Endothelial cell of umbilical vein (primary cell): ENCODE data around the gene GRID2IP. TPM values are rescaled to one million over a fixed set of nuclear protein-coding genes. Genes with fewer than 3 reads are reported as not detected.

Source experiments
- BruUV-seq: library from RNA; stranded (reverse); fragments of 400-500 nt; replicated peaks from 2 replicates; lab custom pipeline; 2021; lab: Mats Ljungman, UMichigan
- CTCF ChIA-PET: fragments of 300-600, 350-600 bp; sonication (Branson Sonifier 250); formaldehyde crosslinking; loops from one replicate; lab custom pipeline; 2021; ENCODE audit warnings: antibody characterized with exemption, inconsistent platforms; lab: Charles Lee
- POLR2A ChIA-PET: fragments of 300-600, 350-600 bp; sonication (Branson Sonifier 250); formaldehyde crosslinking; loops from one replicate; lab custom pipeline; 2021; ENCODE audit warnings: antibody characterized with exemption, inconsistent platforms; lab: Charles Lee
- DNase-seq: peaks from one replicate; pipeline ENCODE4 v3.0.0-alpha.2; 2011; ENCODE audit warnings: low read depth, low spot score
- FAIRE-seq: peaks from 2 replicates; lab custom pipeline; 2011; peaks lifted over from hg19 to GRCh38; lab: Jason Lieb, UNC
- H2AFZ ChIP-seq: 2 replicates; pipeline ENCODE4 v1.6.0; 2012; ENCODE audit warnings: low read depth, low read length, control low read depth, inconsistent platforms
- H3K27ac ChIP-seq: 2 replicates; pipeline ENCODE4 v1.5.1; 2011; ENCODE audit warnings: low read depth, mild to moderate bottlenecking, control low read depth, low read length, moderate library complexity; ENCODE audit not compliant: insufficient read depth
- H3K27me3 ChIP-seq, 2 experiments: 2 replicates each; pipeline versions ENCODE4 v1.6.0 to v1.6.1; 2011; ENCODE audit warnings: low read length in 2 of 2, mixed read lengths in 1 of 2; ENCODE audit not compliant: control insufficient read depth in 2 of 2, insufficient read depth in 2 of 2
- H3K36me3 ChIP-seq, 2 experiments: 2 replicates in 1 of 2; 3 replicates in 1 of 2; pipeline ENCODE4 v1.5.1; 2011; ENCODE audit warnings: low read length in 2 of 2, mild to moderate bottlenecking in 1 of 2, moderate library complexity in 1 of 2; ENCODE audit not compliant: control insufficient read depth in 2 of 2, insufficient read depth in 2 of 2; ENCODE audit errors: extremely low read depth in 1 of 2
- H3K4me1 ChIP-seq: 3 replicates; pipeline ENCODE4 v1.5.1; 2011; ENCODE audit warnings: mild to moderate bottlenecking, low read length; ENCODE audit not compliant: control insufficient read depth, insufficient read depth; ENCODE audit errors: extremely low read depth
- H3K4me2 ChIP-seq: 2 replicates; pipeline ENCODE4 v1.6.1; 2011; ENCODE audit warnings: low read length, control low read depth, mixed read lengths; ENCODE audit not compliant: insufficient read depth
- H3K4me3 ChIP-seq, 3 experiments: fragments of 200-600 bp in 1 of 3; sonication (generic), shearing (Covaris generic) in 1 of 3; replicated peaks in 1 of 3; 2 replicates each; pipeline ENCODE4 v1.5.1; 2011 to 2016; ENCODE audit warnings: control low read depth in 3 of 3, low read length in 3 of 3, mild to moderate bottlenecking in 2 of 3, inconsistent platforms in 1 of 3, low read depth in 1 of 3, moderate library complexity in 1 of 3; ENCODE audit not compliant: insufficient read depth in 1 of 3
- H3K79me2 ChIP-seq: 2 replicates; pipeline ENCODE4 v1.6.0; 2012; ENCODE audit warnings: low read length, inconsistent platforms; ENCODE audit not compliant: control insufficient read depth, insufficient read depth
- H3K9ac ChIP-seq: replicated peaks from 2 replicates; pipeline ENCODE3; 2011; ENCODE audit warnings: low read length, control low read depth; ENCODE audit not compliant: insufficient read depth; ENCODE audit errors: extremely low read depth
- H3K9me1 ChIP-seq: replicated peaks from 3 replicates; pipeline ENCODE4 v1.6.0; 2011; ENCODE audit warnings: mild to moderate bottlenecking, low read length; ENCODE audit not compliant: control insufficient read depth, insufficient read depth; ENCODE audit errors: extremely low read depth
- H3K9me3 ChIP-seq: replicated peaks from 2 replicates; pipeline ENCODE4 v1.5.1; 2012; ENCODE audit warnings: low read length, inconsistent platforms; ENCODE audit not compliant: control insufficient read depth, insufficient read depth
- H4K20me1 ChIP-seq: replicated peaks from 2 replicates; pipeline ENCODE3; 2011; ENCODE audit warnings: mild to moderate bottlenecking, low read length; ENCODE audit not compliant: control insufficient read depth, insufficient read depth; ENCODE audit errors: extremely low read depth
- EZH2 ChIP-seq: IDR thresholded peaks from 2 replicates; pipeline ENCODE4 v1.6.1; 2012; ENCODE audit warnings: borderline replicate concordance, low read depth, mild to moderate bottlenecking, moderate library complexity, low read length, inconsistent platforms; ENCODE audit not compliant: severe bottlenecking
- FOS ChIP-seq: IDR thresholded peaks from 2 replicates; pipeline ENCODE4 v1.6.1; 2011; ENCODE audit warnings: mild to moderate bottlenecking, low read length, moderate library complexity, borderline replicate concordance; ENCODE audit not compliant: insufficient read depth
- GATA2 ChIP-seq: IDR thresholded peaks from 2 replicates; pipeline ENCODE4 v1.7.0; 2011; ENCODE audit warnings: low read depth, mild to moderate bottlenecking, moderate library complexity, mixed read lengths, low read length; ENCODE audit not compliant: insufficient read length, insufficient read depth
- JUN ChIP-seq: IDR thresholded peaks from 2 replicates; pipeline ENCODE4 v1.6.1; 2011; ENCODE audit warnings: borderline replicate concordance, low read depth; ENCODE audit not compliant: insufficient read length, insufficient read depth
- MYC ChIP-seq: IDR thresholded peaks from one replicate; pipeline ENCODE4 v1.6.1; 2011; ENCODE audit warnings: mild to moderate bottlenecking, low read depth, low read length
- POLR2A ChIP-seq: IDR thresholded peaks from 2 replicates; pipeline ENCODE4 v1.6.1; 2012; ENCODE audit warnings: low read depth, mild to moderate bottlenecking, control low read depth, low read length
- POLR2AphosphoS5 ChIP-seq: IDR thresholded peaks from 2 replicates; pipeline ENCODE4 v1.6.1; 2012; ENCODE audit warnings: low read depth, mild to moderate bottlenecking, control low read depth, low read length, moderate library complexity; ENCODE audit not compliant: insufficient read depth
- dilution Hi-C: fragments of 300-500 bp; cut with MboI; formaldehyde crosslinking; loops from one replicate; pipeline ENCODE4 v1.15.0; 2019; ENCODE audit warnings: low sequenced_read_pairs; ENCODE audit not compliant: extremely low pct_ligation_motif_present
- intact Hi-C: fragments of 100-400 bp; cut with micrococcal nuclease; formaldehyde crosslinking; loops from one replicate; pipeline ENCODE4 v1.10.0; 2022
- polyA plus RNA-seq, 4 experiments: library from polyadenylated mRNA; depleted of rRNA in 3 of 4; stranded (reverse) in 3 of 4; unstranded in 1 of 4; fragments of >200 nt; gene quantifications; 2 replicates each; pipeline versions ENCODE4 v1.2.1 to v1.2.3, GENCODE V29; 2011 to 2012; ENCODE audit warnings: missing spikeins in 1 of 4
- total RNA-seq: library from RNA; stranded (reverse); gene quantifications from 2 replicates; pipeline ENCODE4 v1.2.3, GENCODE V29; 2021
- TF ChIP-seq, protein P1 (sequence below), 2 donors: IDR thresholded peaks; 1 replicate in 1 of 2; 2 replicates in 1 of 2; pipeline ENCODE4 v1.5.1; 2011; ENCODE audit warnings: low read length in 2 of 2, mild to moderate bottlenecking in 2 of 2, moderate library complexity in 2 of 2, control low read depth in 1 of 2, inconsistent platforms in 1 of 2, low read depth in 1 of 2; ENCODE audit not compliant: insufficient read depth in 1 of 2; ENCODE audit errors: extremely low read depth in 1 of 2
- TF ChIP-seq, protein P2 (sequence below): IDR thresholded peaks from 2 replicates; pipeline ENCODE4 v1.6.1; 2011; ENCODE audit not compliant: insufficient read depth, insufficient read length

The GRID2IP gene
- total and polyA plus RNA-seq, 2 donors (not counting 3 experiments of a cell fraction or from before 2014, with no cell fraction given) = not detected

DNA sequence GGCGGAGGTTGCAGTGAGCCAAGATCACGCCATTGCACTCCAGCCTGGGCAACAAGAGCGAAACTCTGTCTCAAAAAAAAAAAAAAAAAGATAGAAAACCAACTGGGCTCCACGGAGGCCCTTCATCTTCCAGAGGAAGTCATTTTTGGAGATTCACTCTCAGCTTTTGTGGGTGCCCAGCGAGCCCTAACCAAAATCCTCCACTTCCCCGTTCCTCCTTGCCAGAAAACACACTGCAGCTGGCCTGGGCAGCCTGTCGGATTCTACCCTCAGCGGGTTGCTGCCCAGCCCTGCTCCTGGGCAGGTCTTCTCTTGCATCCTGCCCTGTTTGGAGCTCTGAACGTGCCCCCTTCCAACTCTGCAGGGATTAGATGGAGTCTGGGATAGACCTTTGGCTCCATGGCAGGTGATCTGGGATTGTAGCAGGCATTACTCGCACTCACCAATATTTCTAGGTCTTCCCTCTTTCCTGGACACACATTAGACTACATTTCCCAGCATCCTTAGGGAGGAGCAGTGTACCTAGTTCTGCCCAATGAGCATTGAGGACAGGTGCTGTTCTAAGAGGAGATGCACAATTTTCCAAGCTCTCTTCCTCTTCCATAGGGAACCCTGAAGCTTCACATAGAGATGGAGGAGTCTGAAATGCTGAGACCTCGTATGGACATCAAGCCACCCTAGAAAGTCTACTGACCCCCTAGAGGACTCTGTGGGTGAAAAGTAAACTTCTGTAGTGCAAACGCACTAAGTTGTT lies 4.6 kb downstream of the GRID2IP start:
- no peaks in the 10 kb centered on the region for H3K9me1 ChIP-seq
- no peak overlapping the region for H3K4me3 ChIP-seq
- intact Hi-C loops (no loop called here), dilution Hi-C loops (no loop called here)
- no peaks in the 10 kb centered on the region for H3K4me1 ChIP-seq
- no peak overlapping the region for H3K27ac ChIP-seq
- H3K27me3 ChIP-seq = no peaks in the 10 kb centered on the region
- BruUV-seq = no TSS peak
- no peak overlapping the region for H2AFZ ChIP-seq
- H3K4me2 ChIP-seq = no peak overlapping the region
- H3K79me2 ChIP-seq = no peaks in the 10 kb centered on the region
- FAIRE-seq = no peak
- no peak overlapping the region for H3K9ac ChIP-seq
- CTCF ChIA-PET = no interaction called here
- TF ChIP-seq, protein P1, sequence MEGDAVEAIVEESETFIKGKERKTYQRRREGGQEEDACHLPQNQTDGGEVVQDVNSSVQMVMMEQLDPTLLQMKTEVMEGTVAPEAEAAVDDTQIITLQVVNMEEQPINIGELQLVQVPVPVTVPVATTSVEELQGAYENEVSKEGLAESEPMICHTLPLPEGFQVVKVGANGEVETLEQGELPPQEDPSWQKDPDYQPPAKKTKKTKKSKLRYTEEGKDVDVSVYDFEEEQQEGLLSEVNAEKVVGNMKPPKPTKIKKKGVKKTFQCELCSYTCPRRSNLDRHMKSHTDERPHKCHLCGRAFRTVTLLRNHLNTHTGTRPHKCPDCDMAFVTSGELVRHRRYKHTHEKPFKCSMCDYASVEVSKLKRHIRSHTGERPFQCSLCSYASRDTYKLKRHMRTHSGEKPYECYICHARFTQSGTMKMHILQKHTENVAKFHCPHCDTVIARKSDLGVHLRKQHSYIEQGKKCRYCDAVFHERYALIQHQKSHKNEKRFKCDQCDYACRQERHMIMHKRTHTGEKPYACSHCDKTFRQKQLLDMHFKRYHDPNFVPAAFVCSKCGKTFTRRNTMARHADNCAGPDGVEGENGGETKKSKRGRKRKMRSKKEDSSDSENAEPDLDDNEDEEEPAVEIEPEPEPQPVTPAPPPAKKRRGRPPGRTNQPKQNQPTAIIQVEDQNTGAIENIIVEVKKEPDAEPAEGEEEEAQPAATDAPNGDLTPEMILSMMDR (IDR thresholded peaks at IDR 0.05; ENCODE audit: extremely low read depth in 1 of 2, insufficient read depth in 1 of 2, low read depth in 1 of 2, low read length in 2 of 2) = no peak
- no peak for TF ChIP-seq POLR2AphosphoS5
- no peak for TF ChIP-seq JUN
- TF ChIP-seq FOS = no peak
- no peak for TF ChIP-seq MYC
- no peak for TF ChIP-seq POLR2A
- TF ChIP-seq, protein P2, sequence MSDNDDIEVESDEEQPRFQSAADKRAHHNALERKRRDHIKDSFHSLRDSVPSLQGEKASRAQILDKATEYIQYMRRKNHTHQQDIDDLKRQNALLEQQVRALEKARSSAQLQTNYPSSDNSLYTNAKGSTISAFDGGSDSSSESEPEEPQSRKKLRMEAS = no peak
- TF ChIP-seq EZH2 = no peak
- TF ChIP-seq GATA2 = no peak
- POLR2A ChIA-PET = no interaction called here
- no peaks in the 10 kb centered on the region for H3K36me3 ChIP-seq
- no peaks in the 10 kb centered on the region for H4K20me1 ChIP-seq
- no peaks in the 10 kb centered on the region for H3K9me3 ChIP-seq
- DNase-seq = no peak
